HuH-7 (cell line): ENCODE data around the gene ASCL2.
"Not testable (repeated sequence)": the region's sequence is repeated elsewhere in the genome, so short reads cannot be mapped to it uniquely, and the experiment has no call there.

Experiments
- DNase-seq: peaks from one replicate; pipeline ENCODE4 v3.0.0; 2011; ENCODE audit warnings: low spot score

Gene ASCL2

GRCh38 chr11:2297623-2298030 lies 27.2 kb upstream of the ASCL2 start:
- no peak for DNase-seq

DNA sequence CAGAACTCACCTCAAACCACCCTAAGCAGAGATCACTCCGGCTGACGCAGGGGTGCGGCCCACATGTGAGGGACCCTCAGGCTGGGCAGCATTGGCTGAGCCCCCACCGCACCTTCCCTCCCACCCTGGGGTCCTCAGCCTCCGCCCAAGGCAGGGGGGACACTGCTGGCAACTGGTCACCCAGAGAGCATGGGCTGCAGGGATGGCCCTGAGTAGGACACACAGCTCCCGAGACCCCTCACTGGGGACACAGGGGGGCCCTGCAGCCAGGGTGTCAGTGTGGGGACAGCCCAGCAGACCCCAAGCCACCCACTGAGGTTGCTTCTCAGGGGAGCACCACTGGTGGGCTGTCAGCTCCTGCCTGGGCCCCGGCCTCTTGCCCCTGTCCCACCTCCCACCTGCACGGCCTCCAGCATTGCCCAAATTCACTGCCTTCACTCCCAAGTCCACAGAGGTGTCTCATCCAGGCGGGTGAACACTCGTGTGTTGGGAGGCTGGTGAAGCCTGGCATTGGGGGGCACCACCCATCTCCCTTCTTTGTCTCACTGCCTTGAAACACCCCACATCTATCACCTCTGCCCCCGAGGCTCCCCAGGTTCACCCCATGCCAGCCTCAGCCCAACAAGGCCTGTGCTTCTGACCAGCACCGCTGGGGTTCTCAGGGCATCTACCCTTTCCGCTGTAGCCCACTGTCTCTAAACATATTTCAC lies 26.7 kb upstream of the ASCL2 start:
- no peak for DNase-seq

GRCh38 chr11:2295971-2296912 lies 25.9 kb upstream of the ASCL2 start:
- DNase-seq: no peak

DNA sequence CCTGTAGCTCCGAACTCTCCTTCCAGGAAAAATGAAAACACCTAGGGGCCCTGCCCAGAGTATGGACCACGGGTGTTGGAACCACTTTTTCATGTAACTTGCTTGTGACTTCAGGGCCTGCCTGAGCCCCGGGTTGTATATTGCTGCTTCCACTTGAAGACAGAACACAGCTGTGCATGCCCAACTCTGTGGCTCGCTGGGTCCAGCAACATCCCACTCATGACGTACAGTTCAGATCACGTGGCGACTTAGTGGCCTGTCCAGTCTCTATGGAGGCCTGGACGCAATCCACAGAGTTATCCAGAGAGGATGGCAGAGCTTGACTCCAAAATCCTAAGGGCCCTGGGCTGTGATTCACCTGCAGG lies 24.5 kb upstream of the ASCL2 start:
- no peak for DNase-seq

DNA sequence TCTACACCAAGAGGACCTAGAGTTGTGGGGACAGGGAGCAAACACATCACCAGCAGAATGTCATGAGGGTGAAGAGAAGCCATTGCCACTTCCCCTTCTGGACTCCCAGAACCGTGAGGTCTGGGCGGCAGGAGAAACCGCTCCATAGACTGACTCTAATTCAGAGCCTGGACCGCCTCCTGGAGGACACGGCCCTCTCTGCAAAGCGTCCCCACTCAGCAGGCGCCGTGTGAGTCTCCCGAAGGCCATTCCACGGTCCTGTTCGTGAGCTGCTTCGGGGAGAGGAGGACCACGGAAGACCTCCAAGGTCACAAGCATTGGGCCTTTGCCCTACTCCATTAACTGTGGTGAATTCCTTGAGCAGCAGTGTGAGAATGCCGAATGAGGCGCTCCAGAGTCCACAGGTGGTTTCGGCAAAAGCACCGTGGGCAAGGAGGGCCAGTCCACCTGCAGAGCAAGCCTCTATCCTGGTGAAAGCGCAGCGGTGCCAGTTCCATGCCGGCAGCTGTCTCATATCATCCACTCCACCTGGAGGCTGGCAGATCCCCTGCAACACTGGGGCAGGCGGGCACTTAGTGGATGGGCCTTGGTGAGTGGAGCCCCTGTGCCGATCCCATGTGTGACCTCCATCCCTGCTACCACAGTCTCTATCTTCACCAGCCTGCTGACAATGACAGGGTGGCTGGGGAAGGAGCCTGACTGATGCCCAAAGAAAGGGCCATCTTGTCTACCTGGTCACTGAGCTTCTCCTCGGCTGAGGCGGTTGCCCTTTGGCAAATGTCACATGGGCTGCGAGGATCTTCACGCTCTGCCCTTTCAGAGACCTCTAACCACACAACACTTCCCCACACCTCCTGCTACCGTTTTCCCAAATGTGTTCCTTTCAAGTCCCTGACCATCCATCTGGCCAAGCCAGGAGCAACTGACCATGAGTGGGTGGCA lies 23.9 kb upstream of the ASCL2 start:
- no peak for DNase-seq

DNA sequence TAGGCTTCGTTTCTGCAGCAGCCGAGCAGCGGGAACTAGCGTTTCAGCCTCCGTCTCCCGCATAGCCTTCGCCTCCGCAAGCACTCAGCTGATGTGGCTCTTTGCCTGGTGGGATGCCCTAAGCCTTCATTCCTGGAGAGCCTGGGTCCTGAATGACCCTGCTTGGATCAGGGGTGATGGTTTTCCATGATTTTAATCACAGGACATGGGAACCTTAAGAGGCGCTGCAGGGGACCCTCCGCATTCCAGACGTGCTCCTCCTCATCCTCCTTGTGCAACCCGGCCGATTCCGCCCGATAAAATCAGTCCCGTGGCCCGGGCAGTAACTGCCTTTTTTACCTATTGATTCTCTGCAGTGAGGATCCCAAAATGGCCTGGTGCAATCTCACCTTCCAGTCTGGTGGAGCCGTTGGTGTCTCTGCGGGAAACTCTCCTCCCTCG lies 23.2 kb upstream of the ASCL2 start:
- no peak for DNase-seq

DNA sequence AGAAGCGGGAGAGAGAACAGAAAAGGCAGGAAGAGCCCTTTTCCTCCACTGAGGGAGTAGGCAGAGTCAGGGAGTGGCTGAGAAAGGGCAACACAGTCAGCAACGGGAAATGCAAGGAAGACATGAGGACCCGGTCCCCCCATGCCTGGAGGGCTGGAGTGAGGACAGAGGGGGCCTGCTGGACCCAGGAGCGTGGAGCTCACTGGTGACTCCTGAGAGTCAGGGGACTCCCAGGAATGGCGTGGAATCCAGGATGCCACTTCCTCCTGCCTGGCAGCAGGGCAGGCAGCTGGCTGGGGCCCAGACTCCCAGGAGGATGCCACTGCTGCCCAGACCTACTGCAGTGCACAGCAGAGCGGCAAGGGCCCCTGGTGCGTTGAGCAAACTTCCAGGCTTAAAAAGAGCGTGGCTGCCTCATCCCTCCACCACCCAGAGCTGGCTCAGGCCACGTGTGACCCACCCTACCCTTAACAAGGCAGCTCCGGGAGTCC lies 20.0 kb upstream of the ASCL2 start:
- no peak for DNase-seq

GRCh38 chr11:2289859-2290258 lies 19.5 kb upstream of the ASCL2 start:
- DNase-seq: no peak

- no peak for DNase-seq
These were observed 19.0 kb upstream of the ASCL2 start for GRCh38 chr11:2289350-2289749.

DNA sequence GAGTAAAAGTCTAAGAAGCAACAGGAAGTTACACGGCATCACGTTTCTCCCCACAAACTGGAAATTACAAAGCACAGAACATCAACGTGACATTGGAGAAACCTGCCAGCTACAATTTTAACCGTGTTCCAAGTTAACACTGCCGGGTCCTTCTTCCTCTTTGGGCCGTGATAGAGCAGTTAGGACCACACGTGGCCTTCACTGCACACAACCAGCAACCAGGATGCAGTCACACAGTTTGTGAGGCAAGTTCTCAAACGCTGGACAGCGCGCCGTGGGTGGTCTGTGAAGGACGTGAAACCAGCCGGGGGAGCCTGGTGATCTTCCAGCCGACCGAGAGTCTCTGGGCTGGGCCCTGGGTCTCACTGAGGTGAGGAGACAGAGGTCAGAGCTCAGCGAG lies 16.7 kb upstream of the ASCL2 start:
- DNase-seq: no peak

DNA sequence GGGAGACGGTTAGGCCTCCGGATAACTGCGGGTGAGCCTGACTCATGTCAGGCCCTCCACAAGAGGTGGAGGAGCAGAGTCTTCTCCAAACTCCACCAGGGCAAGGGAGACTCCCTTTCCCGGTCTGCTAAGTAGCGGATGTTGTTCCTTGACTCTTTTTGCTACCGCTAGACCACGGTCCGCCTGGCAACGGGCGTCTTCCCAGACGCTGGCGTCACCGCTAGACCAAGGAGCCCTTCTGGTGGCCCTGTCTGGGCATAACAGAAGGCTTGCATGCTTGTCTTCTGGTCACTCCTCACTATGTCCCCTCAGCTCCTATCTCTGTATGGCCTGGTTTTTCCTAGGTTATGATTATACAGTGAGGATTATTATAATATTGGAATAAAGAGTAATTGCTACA lies 16.0 kb upstream of the ASCL2 start:
- not testable (repeated sequence) for DNase-seq

DNA sequence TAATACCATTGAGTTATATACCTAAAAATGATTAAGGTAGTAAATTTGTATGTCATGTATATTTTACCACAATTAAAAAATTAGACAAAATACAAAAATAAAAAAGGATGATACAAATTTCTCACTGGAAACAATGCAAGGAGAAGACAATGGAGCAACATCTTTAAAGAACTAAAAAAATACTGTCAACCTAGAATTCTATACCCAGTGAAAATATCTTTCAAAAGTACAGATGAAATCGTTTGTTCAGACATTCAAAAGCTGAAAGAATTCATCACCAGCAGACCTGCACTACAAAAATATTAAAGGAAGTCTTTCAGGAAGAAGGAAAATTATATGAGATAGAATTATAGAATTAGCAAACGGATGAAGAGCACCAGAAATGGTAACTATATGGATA lies 9.8 kb upstream of the ASCL2 start:
- no peak for DNase-seq

DNA sequence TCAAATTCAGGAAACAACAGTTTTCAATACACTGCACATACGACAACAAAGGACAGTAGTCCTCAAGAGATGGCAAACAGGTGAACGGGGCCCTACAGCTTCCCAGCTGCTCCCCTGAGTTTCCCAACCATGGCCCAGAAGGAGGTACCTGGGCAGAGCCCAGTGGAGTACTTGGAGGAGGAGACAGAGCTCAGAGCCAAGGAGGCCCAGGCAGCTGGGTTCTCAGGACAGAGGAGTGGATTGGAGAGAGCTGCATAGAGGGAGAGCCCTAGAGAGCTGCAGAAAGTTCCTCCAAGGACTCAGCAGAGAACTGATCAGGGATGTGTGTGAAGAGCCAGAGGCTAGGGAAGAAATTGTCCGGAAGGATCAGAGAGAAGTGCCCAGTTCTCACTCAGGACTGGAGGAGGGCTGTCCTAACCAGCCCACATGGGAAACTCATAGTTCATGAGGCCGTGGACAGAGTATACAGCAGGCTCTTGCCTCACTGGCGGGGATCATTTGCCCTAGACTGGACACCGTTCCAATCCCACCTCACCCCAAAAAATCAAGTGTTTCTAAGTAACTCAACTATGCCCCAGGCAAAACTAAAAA lies 7.6 kb upstream of the ASCL2 start:
- DNase-seq: no peak

- DNase-seq: no peak
These were observed 6.6 kb upstream of the ASCL2 start for GRCh38 chr11:2277008-2277346.

- DNase-seq: no peak
These were observed 6.1 kb upstream of the ASCL2 start for GRCh38 chr11:2276280-2277007.

DNA sequence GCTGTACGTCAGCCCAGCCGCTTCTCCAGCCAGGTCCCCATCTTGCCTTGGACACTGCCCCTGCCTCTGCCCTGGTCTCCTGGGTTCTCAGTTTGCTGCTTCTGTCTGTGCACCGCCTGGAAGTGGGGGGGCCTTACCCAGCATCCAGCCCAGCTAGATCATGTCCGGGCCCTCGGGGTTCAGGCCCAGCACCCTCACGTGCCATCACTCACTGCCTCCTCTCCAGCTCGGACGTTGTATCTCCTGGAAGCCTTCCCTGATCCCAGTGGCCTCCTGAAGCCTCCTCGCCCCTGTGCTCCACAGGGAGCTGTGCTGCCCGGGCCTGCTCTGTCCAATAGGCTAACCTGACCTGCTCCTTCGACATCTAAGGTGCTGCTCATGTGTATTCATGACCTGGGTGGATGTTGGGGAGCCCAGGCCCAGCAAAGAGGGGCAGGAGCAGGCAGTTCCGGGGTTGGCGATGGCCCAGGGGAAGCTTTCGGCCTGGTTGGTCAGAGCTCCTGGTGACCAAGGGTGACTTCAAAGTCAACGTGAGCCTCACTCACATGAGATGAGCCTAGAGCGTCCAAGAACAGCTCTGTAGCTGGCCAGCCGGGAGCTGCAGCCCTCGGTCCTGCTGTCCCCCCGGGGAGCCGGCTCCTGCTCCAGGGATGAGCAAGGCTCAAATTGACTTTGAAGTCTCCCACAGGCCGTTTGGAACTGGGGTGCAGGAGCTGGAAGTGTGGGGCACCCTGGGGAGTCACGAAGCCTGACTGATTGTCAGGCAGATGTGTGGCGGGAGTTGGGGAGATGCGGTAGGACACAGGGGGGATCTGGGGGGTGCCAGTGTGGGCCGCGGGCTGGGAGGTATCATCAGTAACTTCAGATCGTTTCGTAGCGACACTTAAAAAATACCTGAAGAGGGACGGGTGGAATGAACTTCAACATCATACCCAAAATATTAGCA lies 5.2 kb upstream of the ASCL2 start:
- DNase-seq: no peak

GRCh38 chr11:2273771-2274170 lies 3.4 kb upstream of the ASCL2 start:
- no peak for DNase-seq

- DNase-seq: no peak
These were observed 2.9 kb upstream of the ASCL2 start for GRCh38 chr11:2273311-2273710.

DNA sequence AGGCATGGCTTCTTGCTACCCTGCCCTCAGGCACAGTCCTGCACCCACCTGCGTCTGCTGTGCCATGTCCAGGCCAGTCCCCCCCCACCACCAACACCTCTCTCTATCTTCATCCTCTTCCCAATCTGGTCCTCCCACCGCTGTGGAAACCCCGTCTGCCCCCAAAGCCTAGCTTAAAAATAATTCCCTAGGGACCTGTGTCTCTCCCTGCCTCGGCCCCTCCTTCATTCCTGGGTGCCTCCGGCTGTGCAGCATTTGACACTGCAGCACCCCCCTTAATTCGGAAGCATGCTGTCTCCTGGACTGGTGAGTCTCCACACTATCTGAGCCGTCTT lies 2.5 kb upstream of the ASCL2 start:
- DNase-seq: no peak
